Erythroblast (primary cell): ENCODE measurements around the gene METTL24.
A peak's percentile ranks its signal among the peaks of the same experiment; 100 is the strongest.
"Not testable (repeated sequence)": the region's sequence is repeated elsewhere in the genome, so short reads cannot be mapped to it uniquely, and the experiment has no call there.

Experiments
- DNase-seq, 2 experiments: peaks; one replicate each; lab custom pipeline; 2025; lab: John Stamatoyannopoulos, UW
- GATA1 ChIP-seq: IDR thresholded peaks from 2 replicates; pipeline ENCODE4 v1.6.1; 2011; ENCODE audit warnings: low read depth, mild to moderate bottlenecking, control low read depth, low read length, moderate library complexity
- POLR2A ChIP-seq: IDR thresholded peaks from 2 replicates; pipeline ENCODE4 v1.6.1; 2011; ENCODE audit warnings: mild to moderate bottlenecking, low read length

The METTL24 gene

DNA sequence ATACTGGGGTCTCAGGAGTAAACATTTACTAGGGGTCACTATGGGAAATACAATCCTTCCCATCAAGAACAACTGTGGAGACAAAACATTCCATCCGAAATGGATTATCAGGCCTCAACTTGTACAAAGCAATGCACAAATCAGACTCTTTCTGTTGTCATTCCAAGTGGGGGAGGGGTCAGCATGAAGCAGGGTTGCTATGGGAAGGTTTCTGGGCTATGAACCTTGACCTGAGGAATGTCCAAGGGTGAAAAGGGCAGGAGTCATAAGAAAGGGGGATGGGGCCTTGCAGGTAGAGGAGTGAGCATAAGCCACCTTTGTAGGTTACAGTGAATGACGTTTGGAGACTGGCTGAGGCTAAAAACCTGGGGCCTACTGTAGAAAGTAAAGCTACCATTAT, 3.1 kb downstream of the METTL24 start:
- no peak for DNase-seq
- TF ChIP-seq GATA1: no peak

GRCh38 chr6:110354153-110354552, 4.0 kb downstream of the METTL24 start:
- TF ChIP-seq GATA1: no peak
- no peak for TF ChIP-seq POLR2A
- no peak for DNase-seq

DNA sequence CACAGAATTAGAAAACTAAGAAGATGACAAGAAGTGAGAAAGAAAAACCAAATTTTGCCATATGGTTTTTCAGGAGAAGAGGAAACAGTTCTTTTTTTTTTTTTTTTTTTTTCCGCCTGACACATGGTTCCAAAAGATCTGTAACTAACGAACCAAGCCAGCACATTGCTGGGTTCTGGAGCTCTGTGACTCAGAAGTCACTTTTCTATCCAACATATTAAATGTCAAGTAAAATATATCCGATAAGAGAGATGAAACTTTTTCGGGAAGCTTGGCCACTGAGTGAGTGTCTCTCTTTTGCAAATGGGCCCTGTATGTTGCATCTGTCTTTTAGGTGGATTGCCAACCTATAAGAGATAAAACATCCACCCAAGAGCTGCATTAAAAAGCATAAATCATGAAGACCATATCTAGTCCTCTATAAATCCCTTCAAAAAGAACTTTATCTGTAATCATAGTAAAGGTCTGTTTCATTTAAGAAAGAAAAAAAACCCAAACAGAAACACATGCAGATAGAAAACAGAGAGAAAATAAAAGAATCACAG, 4.6 kb downstream of the METTL24 start:
- DNase-seq: no peak
- TF ChIP-seq GATA1: no peak
- no peak for TF ChIP-seq POLR2A

- DNase-seq: no peak
- TF ChIP-seq GATA1 (no peak), POLR2A (no peak)
These were observed 5.4 kb downstream of the METTL24 start for GRCh38 chr6:110352563-110353262.

DNA sequence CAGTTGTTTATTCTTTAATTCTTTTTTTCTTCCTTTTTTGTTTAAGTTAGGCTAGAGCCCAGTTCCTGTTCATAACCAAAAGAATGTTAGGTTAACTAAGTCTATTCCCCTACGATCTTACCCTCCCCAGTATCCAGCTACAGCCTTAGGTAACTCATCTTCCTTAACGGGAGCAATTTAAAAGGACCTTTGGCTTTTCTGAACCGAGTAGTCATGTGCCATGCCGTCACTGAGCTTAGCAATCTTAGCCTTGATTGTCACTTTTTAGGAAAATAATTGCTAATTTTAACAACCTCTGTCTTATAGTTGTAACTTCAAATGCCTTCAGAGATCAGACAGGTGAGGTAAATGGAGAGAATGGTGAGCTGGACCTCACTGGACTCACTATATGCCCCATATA, 6.2 kb downstream of the METTL24 start:
- no peak for TF ChIP-seq GATA1
- TF ChIP-seq POLR2A: no peak

GRCh38 chr6:110351546-110351945, 6.6 kb downstream of the METTL24 start:
- TF ChIP-seq GATA1: no peak
- TF ChIP-seq POLR2A: no peak
- no peak for DNase-seq

More for the DNA sequence above, 6.2 kb downstream of the METTL24 start:
- no peak for DNase-seq

DNA sequence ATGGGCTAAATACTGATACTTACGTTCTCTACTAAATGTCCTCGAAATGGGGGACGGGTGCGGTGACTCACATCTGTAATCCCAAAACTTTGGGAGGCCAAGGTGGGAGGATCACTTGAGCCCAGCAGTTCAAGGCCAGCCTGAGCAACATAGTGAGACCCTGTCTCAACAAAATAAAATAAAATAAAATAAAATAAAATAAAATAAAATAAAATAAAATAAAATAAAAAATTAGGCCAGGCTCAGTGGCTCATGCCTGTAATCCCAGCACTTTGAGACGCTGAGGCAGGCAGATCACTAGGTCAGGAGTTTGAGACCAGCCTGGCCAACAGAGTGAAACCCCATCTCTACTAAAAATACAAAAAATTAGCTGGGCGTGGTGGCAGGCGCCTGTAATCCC, 7.6 kb downstream of the METTL24 start:
- not testable (repeated sequence) for DNase-seq

GRCh38 chr6:110348961-110349690, 9.0 kb downstream of the METTL24 start:
- no peak for TF ChIP-seq GATA1
- TF ChIP-seq POLR2A: no peak
- no peak for DNase-seq

DNA sequence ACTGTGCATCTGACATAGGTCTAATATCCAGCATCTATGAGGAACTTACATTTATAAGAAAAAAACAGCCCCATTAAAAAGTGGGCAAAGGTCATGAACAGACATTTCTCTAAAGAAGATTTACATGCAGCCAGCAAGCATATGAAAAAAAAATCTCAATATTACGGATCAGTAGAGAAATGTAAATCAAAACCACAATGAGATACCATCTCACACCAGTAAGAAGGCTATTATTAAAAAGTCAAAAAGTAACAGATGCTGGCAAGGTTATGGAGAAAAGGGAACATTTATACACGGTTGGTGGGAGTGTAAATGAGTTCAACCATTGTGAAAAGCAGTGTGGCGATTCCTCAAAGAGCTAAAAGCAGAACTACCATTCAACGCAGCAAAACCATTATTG, 13.1 kb downstream of the METTL24 start:
- TF ChIP-seq GATA1: no peak
- TF ChIP-seq POLR2A: no peak
- no peak for DNase-seq

DNA sequence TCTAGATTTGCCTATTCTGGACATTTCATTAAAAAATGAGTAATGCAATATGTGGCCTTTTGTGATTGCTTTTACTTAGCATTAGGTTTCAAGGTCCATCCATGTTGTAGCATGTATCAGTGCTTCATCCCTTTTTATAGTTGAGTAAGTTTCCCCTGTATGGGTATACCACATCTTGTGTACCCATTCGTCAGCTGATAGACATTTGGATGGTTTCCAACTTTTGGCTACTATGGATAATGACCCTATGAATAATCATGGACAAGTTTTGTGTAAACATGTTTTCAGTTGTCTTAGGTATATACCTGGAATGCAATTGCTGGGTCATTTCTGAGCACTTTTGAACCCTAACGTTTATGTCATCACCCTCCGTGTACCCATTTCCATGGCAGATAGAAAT, 15.4 kb downstream of the METTL24 start:
- DNase-seq: no peak
- TF ChIP-seq GATA1: no peak
- TF ChIP-seq POLR2A: no peak

GRCh38 chr6:110341663-110342596, 16.2 kb downstream of the METTL24 start:
- TF ChIP-seq POLR2A: no peak
- no peak for TF ChIP-seq GATA1
- peak; percentile 29 to 30 for DNase-seq

DNA sequence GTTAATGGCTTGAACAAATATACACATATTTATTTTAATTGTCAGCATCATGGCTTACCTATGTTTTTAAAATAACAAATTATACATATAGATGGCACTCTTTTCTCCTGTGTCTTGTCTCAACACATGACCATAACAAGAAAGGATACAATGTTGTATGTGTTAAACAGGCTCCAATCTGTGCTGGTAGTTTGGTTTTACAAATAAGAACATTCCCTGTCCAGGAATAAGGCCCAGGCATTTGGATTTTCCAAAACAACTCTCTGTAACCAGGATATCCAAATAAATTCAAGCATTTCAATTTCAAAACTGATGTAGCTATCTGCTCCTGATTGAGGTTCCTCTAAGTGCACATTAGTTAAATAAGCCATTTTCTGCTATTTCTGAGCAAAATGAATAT, 17.1 kb downstream of the METTL24 start:
- no peak for TF ChIP-seq POLR2A
- no peak for DNase-seq

- TF ChIP-seq GATA1: no peak
- no peak for TF ChIP-seq POLR2A
- DNase-seq: no peak
These were observed 17.7 kb downstream of the METTL24 start for GRCh38 chr6:110340392-110340965.
